Stimulated activated CD4-positive, alpha-beta T cell treated with anti-CD3 and anti-CD28 coated beads, Interleukin-2, amount 100 ng/mL, for 4 hours (primary cell): ENCODE data around the gene FAXDC2.
A peak's percentile ranks its signal among the peaks of the same experiment; 100 is the strongest.
"Not testable (repeated sequence)": the region's sequence is repeated elsewhere in the genome, so short reads cannot be mapped to it uniquely, and the experiment has no call there.

Source experiments
- DNase-seq: peaks from one replicate; pipeline ENCODE4 v3.0.0-alpha.2; 2020; ENCODE audit warnings: low read depth

FAXDC2 gene

DNA sequence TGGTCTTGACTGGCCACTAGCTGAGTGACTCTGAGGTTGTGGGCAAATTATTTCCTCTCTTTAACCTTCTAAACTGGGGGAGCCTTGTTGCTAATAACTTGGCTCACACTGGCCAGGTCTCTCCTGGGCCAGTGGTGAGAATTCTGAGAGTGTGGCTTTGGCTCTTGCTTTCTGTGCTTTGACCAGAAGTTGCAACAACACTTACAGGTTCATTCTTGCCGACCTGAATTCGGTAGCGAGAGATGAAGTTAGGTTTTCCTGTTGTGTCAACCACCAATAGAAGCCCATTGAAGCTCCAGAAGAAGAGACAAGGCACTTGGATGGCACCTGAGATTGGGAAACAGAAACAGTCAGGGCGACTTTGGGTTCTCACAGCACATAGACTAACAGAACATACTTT is 19.8 kb downstream of the FAXDC2 start:
- DNase-seq, result no peak

DNA sequence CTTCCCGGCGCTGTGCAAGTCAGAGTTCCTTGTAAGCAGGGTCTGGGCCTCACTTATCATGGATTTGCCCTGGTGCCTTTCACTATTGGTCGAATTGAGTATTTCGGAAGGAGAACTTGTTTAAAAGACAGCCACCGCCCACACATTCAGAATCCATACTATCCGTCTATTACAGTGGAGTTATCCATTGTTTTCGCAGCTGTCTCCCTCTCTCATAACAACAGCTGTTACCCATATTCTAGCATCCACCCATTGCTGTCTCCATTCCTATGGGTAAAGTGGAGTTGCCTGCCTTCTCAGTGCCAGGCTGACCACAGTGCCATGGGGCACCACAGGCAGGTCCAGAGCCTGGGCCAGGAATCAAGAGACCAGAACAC is 20.2 kb downstream of the FAXDC2 start:
- DNase-seq, result no peak

DNA sequence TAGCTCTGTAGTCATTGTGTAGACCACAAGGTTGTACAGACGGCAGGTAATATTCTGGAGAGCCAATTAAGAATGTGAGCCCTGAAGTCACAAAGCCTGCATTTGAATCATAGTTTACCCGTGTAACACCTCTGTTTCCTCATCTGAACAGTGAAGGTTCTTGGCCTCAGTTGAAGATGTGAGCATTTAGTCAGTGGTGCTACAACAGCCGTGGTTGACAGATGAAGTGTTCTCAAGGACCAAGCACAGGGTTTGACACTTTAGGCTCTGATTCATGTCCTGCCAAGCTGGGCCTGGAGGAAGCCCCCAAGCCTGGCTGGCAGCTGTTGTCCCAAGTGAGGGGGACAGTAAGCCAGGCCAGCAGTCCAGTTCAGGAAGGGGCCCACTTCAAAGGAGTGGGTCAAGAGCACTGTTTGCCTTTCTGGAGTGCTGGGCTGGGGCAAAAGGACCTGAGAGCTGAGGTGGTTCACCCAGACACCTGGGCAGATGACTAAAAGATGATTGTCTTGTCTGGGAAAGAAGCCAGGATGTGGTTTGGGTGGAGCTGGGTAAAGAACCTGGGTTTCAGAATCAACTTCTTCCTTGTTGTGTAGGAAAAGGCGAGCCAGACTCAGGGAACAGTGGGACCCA is 20.7 kb downstream of the FAXDC2 start:
- peak; percentile 7 for DNase-seq

DNA sequence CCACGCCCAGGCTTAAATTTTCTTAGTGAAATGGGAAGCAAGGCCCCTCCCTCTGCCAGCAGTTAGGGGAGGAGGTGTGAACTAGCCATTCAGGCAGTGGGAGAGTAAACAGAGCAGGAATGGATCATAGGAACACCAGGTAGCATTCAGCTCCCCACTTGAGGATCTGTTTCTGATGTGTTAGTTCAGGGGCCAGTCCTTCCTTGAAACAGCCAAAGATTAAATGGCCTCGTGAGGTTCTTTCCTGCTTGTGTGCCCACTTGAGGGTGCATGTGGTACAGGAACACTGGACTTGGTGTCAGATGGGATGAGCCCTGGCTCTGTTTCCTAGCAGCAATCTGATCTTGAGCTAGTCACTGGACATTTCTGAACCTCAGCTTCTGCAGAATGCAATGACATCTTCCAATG is 21.2 kb downstream of the FAXDC2 start:
- DNase-seq, result no peak

DNA sequence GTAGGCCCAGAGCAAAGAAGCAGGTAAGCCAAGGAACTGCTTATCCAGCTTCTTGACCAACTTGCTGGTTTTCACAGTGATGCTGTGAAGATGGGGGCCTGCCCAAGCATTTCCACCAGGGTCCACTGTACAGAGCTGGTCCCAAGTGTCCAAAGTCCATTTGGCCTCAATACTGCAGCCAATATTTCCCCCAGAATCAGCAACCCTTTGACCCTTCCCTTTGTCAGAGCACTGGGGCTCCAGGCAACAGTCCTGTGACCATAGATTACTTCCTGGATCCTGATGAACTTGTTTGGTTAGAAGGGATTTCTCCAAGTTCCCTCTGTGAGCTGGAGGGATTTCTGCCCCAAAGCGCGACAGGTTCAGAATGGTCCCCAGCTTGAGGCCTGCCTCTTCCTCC is 26.3 kb downstream of the FAXDC2 start:
- no peak for DNase-seq

DNA sequence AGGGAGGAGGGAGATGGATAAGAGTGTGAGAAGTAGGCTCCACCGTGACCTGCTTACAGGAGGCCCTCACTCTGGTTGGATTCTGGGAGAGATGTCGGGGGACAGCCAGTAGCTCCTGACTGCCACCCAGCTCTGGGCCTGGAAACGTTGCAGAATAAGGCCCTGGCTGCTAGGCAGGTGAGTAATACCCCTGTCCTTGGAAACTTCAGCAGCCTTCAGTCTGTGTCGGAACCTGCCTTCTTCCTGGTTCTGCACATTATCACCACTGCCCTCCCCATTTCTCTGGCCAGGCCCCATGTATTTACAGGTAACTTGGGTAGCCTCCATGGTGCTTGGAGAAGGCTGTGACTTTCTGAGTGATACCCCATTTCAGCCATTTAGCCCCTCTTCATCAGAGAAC is 26.8 kb downstream of the FAXDC2 start:
- DNase-seq, result no peak

DNA sequence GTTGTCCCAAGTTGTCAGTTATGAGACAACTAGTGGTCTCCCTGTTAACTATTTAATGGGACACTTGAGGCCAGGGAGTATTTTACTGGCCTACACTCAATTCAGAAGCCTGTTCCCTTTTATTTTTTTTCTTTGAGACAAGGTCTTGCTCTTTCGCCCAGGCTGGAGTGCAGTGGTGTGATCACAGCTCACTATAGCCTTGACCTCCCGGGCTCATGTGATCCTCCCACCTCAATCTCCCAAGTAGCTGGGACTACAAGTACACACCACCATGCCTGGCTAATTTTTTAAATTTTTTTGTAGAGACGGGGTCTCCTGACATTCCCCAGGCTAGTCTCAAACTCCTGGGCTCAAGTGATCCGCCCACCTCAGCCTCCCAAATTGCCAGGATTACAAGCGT is 27.5 kb downstream of the FAXDC2 start:
- not testable (repeated sequence) for DNase-seq

DNA sequence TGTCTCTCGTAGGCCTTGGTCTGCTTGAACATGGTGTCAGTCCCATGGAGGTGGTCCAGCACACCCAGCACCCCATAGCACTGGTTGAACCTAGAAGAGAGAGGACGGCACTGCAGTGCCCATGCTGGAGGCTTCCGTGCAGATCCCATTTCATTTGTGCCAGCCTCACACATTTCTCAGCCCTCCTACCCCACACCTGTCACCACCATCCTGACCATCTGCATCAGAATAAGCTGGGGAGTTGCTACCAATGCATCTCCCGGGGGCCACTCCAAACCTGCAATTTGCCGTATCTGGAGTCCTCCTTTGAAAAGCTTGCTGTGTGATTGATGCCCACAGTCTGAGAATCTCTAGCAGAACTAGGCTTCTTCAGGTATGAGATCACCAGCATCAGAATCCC is 30.0 kb downstream of the FAXDC2 start:
- DNase-seq, result no peak

DNA sequence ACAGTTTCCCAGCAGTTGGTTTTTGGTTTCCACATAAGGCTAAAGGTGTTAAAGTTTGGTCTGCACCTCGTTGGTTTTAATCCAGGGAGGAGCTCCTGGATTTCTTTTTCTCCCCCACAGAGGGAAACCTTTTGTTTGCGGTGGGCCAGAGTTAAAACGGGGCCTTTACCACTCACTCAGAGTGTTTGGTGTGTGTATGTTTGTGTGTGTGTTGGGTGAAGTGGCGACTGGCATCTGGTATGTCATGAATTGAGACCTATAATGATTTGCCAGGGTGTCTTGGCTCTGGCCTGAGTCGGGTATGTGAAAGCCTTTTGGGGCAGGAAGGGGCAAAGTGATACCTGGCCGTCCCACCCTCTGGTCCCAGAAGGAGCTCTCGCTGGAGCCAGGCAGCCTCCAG is 30.9 kb downstream of the FAXDC2 start:
- no peak for DNase-seq

DNA sequence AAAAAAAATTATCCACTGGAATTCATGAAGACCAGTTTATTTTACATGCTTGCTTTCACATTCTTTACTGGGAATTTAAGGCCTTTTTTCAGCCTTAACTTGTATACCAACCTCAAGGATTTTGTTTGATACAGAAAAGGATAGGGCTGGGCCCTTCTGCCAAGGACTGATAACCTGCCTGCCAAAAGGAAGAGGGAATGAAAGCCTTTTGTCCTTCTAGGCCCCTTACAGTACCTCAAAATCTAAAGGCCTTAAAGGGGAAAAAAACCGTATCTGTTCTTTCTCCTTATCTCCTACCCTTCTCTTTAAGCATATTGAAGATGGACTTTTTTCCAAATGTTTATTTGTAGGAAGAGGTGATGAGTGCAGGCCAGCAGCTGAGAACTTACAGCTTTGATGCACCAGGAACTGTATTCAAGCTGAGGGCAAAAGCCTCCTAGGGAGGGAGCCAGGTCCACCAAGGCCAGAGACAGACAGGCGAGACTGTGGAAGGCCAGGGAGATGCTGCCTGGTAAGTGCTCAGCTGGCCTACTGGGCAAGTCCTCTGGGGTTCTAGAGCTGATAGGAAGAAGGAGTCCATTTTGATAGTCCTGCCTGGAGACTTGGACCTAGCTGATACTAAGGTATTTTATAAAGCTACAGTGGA is 31.8 kb downstream of the FAXDC2 start:
- DNase-seq, result no peak

DNA sequence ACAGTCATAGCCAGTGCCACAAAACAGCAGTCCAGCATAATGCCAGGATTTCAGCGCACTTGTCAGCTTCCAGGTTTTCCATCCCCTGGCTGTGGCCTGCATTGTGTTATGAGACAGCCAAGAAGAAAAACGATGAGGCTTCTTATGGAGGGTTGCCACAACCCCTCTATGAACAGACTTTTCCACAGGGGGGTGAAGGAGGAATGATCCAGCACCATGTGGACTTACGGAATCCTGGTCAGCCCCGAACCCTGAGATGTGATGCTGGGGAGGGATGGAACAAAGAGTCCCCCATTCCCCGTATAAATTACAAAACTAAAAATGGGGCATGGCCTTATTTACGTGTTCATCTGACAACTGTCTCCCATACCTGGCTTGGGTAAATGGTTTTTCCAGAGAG is 32.6 kb downstream of the FAXDC2 start:
- no peak for DNase-seq

DNA sequence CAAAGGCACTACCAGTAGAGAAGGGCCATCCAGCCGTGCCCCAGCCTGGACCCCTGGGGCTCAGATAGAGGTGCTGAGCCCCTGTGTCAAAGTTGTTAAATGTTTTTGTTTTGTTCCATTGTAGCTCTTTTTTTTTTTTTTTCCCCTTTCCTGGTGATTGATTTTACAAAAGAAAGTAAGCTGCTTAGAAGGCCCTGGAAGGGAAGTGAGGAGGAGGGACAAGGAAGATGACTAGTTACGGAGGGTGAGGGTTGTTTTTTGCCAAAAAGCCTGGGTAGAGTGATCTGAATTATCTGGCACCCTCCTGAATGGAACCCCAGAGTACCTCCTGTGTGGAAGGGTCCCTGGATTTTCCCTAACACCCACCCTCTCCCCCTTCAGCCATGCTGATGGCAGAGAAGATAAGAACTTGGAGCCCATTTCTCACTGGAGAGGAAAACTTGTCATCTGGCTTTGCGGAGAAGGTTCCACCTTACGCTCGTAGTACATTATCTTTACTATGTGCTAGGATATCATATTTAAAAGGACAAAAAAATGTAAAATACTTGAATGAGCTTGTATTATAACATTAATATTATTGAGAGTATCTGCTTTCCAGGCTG is 33.4 kb downstream of the FAXDC2 start:
- DNase-seq, result no peak

DNA sequence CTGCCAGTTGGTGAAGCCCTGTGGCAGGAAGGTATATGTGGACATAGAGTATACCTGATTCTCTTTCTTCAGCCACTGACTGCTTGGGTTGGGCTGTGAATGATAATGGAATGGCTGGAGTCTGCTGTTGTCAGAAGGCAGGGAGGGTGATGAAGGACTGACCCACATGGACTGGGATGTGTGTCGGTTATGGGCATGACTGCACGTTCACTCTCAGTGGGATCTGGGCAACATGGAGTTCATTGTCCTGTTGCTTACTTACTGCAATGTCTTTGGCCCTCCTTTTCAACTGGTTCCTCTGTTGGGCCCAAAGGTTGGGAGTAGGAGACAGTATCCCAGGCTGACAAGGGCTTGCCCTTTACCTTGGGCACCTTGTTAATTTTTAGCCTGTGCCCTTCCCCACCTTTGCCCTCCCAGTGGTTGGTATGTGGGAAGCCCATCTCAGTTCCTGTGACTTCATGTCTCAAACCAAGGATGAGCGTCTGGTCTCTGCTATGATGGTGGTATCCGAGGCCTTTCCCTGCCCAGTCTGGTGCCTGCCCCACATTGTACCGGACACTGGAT is 34.6 kb downstream of the FAXDC2 start:
- DNase-seq, result no peak

DNA sequence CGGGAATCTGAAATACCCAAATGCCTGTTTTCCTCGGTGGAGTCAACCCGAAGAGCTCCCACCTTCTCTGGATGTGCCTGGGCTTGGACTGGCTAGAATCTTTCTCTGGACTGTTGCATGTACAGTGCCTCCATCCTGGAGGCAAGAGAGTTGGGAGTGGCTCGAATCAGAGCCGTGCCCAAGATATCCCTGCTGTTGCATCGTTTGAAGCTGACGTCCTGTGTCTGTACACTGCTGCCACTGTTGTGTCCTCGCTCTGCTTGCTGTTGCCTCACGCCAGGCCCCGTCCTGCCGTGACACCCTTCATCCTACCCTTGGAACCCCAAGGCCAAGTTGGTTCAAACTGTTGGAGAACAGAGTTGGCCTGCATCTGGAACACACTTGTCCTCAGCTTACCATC is 35.4 kb downstream of the FAXDC2 start:
- no peak for DNase-seq

DNA sequence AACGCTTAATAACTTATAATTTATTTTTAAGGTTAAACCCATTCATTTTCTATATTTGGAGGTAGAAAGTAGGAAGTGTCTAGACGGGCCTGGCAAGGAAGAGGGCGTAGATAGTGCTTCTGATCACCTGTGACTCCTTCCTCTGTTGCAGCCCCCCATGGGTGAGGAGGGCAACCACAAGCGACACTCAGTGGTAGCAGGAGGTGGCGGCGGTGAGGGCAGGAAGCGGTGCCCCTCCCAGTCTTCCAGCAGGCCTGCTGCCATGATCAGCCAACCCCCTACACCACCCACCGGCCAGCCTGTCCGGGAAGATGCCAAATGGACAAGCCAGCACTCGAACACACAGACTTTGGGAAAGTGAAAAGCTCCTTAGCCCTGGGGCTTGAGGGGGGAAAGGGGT is 36.7 kb downstream of the FAXDC2 start:
- DNase-seq, result no peak

DNA sequence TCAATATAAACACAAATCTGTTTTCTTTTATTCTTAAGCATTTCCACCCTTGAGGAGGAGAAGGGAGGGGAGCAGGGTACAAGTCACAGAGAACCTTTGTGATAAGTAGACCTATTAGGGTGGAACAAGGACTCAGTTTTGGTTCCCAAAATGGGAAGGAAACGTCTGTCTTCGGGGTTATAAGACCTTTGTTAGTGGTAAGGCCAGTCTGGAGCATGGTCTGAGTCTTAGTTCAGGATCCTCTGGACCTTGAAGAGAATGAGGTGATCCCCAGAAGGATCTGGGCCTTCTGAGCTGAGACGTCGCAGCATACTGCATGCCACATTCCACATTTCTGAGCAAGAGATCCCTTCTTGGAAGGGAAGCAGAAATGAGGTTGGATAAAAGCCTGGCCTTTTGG is 37.2 kb downstream of the FAXDC2 start:
- no peak for DNase-seq

DNA sequence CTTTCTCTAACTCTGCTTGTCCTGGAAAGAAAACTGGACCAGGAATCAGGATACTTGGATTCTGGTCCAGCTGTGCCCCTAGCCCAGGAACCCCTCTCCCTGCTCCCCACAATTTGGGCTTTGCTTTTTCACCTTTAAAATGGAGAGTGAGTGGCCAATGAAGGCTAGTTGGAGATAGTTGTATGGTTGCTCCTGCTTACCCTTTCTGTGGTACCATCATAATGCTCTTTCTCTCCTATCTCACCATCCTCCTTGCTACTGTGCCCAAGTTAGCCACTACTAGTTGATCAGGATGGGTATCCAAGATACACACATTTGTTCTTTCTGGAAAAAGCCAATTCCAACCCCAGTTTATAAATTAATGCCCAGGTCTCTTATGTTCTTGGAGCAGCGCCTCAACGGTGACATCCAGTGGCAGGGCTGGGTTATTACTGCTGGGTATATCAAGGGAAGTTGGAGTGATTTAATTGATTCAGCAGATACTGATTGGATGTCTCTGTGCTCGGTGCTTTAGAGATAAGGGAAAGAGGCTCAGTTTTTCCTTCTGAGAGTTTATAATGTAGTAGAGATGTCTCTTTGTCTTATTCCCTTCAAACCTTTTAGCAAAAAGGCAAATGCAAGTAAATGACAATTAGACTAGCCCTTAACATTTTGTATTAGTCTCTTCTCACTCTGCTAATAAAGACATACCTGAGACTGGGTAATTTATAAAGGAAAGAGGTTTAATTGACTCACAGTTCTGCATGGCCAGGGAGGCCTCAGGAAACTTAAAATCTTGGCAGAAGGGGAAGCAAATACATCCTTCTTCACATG is 38.5 kb downstream of the FAXDC2 start:
- DNase-seq, result peak; percentile 38

DNA sequence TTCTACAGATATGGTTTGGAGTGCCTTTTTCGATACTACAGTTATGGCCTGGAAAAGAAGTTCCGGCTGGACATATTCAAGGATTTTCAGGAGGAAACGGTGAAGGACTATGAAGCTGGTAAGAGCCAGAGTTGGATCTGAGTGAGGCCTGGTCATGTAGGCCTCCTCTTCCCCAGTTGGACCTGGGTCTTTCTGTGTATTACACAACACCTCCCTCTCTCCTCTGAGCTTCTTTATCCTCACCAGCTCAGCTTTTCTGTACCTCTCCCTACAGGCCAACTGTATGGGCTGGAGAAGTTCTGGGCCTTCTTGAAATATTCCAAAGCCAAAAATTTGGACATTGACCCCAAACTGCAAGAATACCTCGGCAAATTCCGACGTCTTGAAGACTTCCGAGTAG is 39.2 kb downstream of the FAXDC2 start:
- no peak for DNase-seq

DNA sequence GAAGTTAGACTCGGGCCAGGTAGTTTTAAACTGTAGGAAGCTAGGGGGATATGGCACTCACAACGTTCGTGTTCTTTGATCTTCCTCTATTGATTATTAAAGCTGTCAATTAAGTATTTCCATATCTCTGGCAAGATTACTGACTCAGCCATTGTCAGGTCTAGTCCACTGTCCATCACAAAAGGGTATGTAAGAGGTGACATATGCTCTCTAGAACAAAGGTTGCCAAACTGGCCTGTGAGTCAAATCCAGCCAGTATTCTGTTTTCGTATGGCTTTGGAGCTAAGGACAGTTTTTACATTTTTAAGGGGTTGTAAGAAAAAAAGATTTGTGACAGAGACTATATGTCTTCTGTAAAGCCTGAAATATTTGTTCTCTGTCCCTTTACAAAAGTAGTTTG is 44.2 kb downstream of the FAXDC2 start:
- DNase-seq, result no peak

DNA sequence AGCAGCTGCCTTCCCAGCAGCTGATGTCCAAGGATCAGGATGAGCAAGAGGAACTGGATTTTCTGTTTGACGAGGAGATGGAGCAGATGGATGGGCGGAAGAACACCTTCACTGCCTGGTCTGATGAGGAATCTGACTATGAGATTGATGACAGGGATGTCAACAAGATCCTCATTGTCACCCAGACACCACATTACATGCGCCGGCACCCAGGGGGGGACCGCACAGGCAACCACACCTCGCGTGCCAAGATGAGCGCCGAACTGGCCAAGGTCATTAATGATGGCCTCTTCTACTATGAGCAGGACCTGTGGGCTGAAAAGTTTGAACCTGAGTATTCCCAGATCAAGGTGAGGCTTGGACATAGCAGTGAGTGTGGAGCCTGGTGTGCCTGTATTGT is 48.4 kb downstream of the FAXDC2 start:
- no peak for DNase-seq

DNA sequence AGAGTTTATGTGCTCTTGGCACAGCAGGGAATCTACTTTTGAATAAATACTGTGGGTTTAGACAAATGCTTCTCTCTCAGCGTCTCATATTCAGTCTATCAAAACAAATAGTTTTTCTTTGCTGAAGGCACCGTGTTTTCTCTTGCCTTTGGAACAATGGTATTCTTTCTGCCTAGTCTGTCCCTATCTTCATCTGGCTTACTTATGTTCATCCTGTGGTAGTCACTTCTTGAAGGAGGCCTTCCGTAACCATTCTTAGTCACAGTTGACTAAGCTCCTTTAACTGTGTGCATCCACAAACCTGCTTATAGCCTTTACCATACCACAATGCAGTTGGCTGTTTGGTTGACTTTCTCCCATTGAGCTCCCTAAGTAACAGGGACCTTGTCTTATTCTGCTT is 49.3 kb downstream of the FAXDC2 start:
- DNase-seq, result no peak

DNA sequence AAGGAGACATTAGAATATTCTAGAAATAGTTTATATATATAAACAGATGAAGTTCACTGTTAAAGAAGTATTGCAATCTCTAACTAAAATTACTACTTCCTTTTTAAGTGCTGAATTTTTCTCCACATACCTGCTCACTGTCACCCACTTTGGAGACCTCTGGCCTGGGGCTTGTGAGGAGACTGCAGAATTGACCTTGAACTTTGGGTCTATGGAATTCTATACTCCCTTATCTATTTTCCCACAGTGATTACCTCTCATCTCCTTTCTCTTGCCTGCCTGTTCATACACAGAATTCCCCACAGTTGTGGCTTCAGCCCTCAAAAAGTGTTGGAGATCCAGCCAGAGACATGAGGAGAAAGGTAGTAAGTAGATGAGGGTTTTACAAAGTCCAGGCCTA is 49.8 kb downstream of the FAXDC2 start:
- DNase-seq, result no peak

DNA sequence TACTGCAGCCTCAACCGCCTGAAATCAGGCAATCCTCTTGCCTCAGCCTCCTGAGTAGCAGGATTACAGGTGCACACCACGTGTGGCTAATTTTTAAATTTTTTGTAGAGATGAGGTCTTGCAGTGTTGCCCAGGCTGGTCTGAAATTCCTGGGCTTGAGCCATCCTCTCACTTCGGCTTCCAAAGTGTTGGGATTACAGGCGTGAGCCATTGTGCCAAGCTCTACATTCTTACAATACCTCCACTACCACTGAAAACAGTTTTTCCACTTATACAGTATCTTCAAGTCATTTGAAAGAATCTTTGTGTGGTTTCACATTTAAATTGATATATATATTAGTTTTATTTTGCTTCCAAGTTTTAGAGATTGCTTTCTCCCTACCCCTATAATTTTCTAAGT is 52.6 kb downstream of the FAXDC2 start:
- no peak for DNase-seq
